IMR-90 (cell line): ENCODE data around the gene ABCC3. TPM values are rescaled to one million over a fixed set of nuclear protein-coding genes. Genes with fewer than 3 reads are reported as not detected.
A peak's percentile ranks its signal among the peaks of the same experiment; 100 is the strongest.
"Not testable (repeated sequence)": the region's sequence is repeated elsewhere in the genome, so short reads cannot be mapped to it uniquely, and the experiment has no call there.

Source experiments
- ATAC-seq: fragments of 200-7000 bp; cut with Tn5 transposase; 2 replicates; pipeline ENCODE4 v1.9.1; 2020; ENCODE audit warnings: low read depth, mild to moderate bottlenecking, moderate library complexity
- BruUV-seq: library from RNA; stranded (reverse); fragments of 400-500 nt; replicated peaks from 2 replicates; lab custom pipeline; 2021; lab: Mats Ljungman, UMichigan
- CTCF ChIA-PET: fragments of 300-600 bp; formaldehyde crosslinking; extraction: SDS; loops from one replicate; lab custom pipeline; 2021; ENCODE audit warnings: antibody characterized with exemption; lab: Yijun Ruan, JAX
- POLR2A ChIA-PET: fragments of 300-600 bp; sonication (Branson Sonifier 250); formaldehyde crosslinking; loops from one replicate; lab custom pipeline; 2022; ENCODE audit warnings: antibody characterized with exemption; ENCODE audit not compliant: unreplicated experiment; lab: Charles Lee
- DNase-seq: peaks from one replicate; pipeline ENCODE4 v3.0.0; 2013
- H2AFZ ChIP-seq: replicated peaks from 2 replicates; pipeline ENCODE3; 2013; ENCODE audit warnings: low read length, mild to moderate bottlenecking; ENCODE audit not compliant: poor library complexity
- H2AK5ac ChIP-seq: 2 replicates; pipeline ENCODE4 v1.6.1; 2013; ENCODE audit warnings: low read depth, low read length, inconsistent platforms
- H2AK9ac ChIP-seq: replicated peaks from 2 replicates; pipeline ENCODE3; 2013; ENCODE audit warnings: mild to moderate bottlenecking, low read depth, low read length, moderate library complexity; ENCODE audit not compliant: poor library complexity
- H2BK120ac ChIP-seq: 2 replicates; pipeline ENCODE4 v1.6.1; 2013; ENCODE audit warnings: low read depth, low read length, inconsistent platforms
- H2BK15ac ChIP-seq: 3 replicates; pipeline ENCODE4 v1.6.1; 2013; ENCODE audit warnings: low read depth, low read length, inconsistent platforms
- H2BK20ac ChIP-seq: 2 replicates; pipeline ENCODE4 v1.6.1; 2013; ENCODE audit warnings: low read depth, mild to moderate bottlenecking, inconsistent platforms, low read length, moderate library complexity
- H2BK5ac ChIP-seq: 2 replicates; pipeline ENCODE4 v1.6.1; 2013; ENCODE audit warnings: mild to moderate bottlenecking, low read depth, low read length, inconsistent platforms; ENCODE audit not compliant: poor library complexity, severe bottlenecking
- H3K14ac ChIP-seq: replicated peaks from 2 replicates; pipeline ENCODE4 v1.6.1; 2013; ENCODE audit warnings: low read depth, low read length, inconsistent platforms
- H3K18ac ChIP-seq: 2 replicates; pipeline ENCODE4 v1.6.1; 2013; ENCODE audit warnings: low read depth, low read length, control low read depth
- H3K23ac ChIP-seq: 2 replicates; pipeline ENCODE4 v1.6.1; 2013; ENCODE audit warnings: low read depth, low read length, inconsistent platforms
- H3K27ac ChIP-seq: 2 replicates; pipeline ENCODE4 v1.5.1; 2013; ENCODE audit warnings: mild to moderate bottlenecking, control low read depth, low read length; ENCODE audit not compliant: insufficient read depth
- H3K27me3 ChIP-seq: 2 replicates; pipeline ENCODE4 v1.6.1; 2013; ENCODE audit warnings: low read length; ENCODE audit not compliant: control insufficient read depth, insufficient read depth
- H3K36me3 ChIP-seq: 2 replicates; pipeline ENCODE4 v1.6.1; 2013; ENCODE audit warnings: low read length, mixed read lengths; ENCODE audit not compliant: control insufficient read depth, insufficient read depth
- H3K4ac ChIP-seq: 2 replicates; pipeline ENCODE4 v1.6.1; 2013; ENCODE audit warnings: low read depth, low read length, inconsistent platforms
- H3K4me1 ChIP-seq: 2 replicates; pipeline ENCODE4 v1.6.1; 2013; ENCODE audit warnings: low read length, mixed read lengths; ENCODE audit not compliant: control insufficient read depth, insufficient read depth
- H3K4me2 ChIP-seq: 2 replicates; pipeline ENCODE4 v1.6.1; 2013; ENCODE audit warnings: low read depth, mild to moderate bottlenecking, control low read depth, low read length, moderate library complexity
- H3K4me3 ChIP-seq: 2 replicates; pipeline ENCODE4 v1.5.1; 2013; ENCODE audit warnings: low read depth, mild to moderate bottlenecking, control low read depth, low read length, moderate library complexity; ENCODE audit not compliant: insufficient read depth
- H3K56ac ChIP-seq: 2 replicates; pipeline ENCODE4 v1.6.1; 2013; ENCODE audit warnings: low read length, inconsistent platforms; ENCODE audit not compliant: insufficient read depth; ENCODE audit errors: extremely low read depth
- H3K79me1 ChIP-seq, 2 experiments: 2 replicates each; pipeline ENCODE4 v1.6.1; 2013; ENCODE audit warnings: low read length in 2 of 2, inconsistent platforms in 1 of 2, low read depth in 1 of 2
- H3K9ac ChIP-seq: 2 replicates; pipeline ENCODE4 v1.6.1; 2013; ENCODE audit warnings: low read depth, low read length, control low read depth
- H3K9me1 ChIP-seq: 2 replicates; pipeline ENCODE4 v1.6.1; 2013; ENCODE audit warnings: low read length, inconsistent platforms; ENCODE audit not compliant: insufficient read depth
- H3K9me3 ChIP-seq: 2 replicates; pipeline ENCODE4 v1.6.1; 2013; ENCODE audit warnings: low read length; ENCODE audit not compliant: control insufficient read depth, insufficient read depth
- H4K20me1 ChIP-seq: 2 replicates; pipeline ENCODE4 v1.6.1; 2013; ENCODE audit warnings: low read length, inconsistent platforms; ENCODE audit not compliant: insufficient read depth
- H4K5ac ChIP-seq: 2 replicates; pipeline ENCODE4 v1.6.1; 2013; ENCODE audit warnings: mild to moderate bottlenecking, low read depth, low read length, control low read depth
- H4K8ac ChIP-seq, 2 experiments: 2 replicates each; pipeline ENCODE4 v1.6.1; 2013; ENCODE audit warnings: low read depth in 2 of 2, low read length in 2 of 2, control low read depth in 1 of 2, inconsistent platforms in 1 of 2
- H4K91ac ChIP-seq: 2 replicates; pipeline ENCODE4 v1.6.1; 2013; ENCODE audit warnings: low read depth, low read length, inconsistent platforms; ENCODE audit not compliant: insufficient read depth
- MAFK ChIP-seq: IDR thresholded peaks from 2 replicates; pipeline ENCODE4 v1.6.1; 2012; ENCODE audit warnings: low read depth, low read length, improper control_type of control experiment
- WGBS, 2 experiments: methylation state at CpG; one replicate each; pipeline versions ENCODE4 v1.1.5 to v1.1.7; 2013; ENCODE audit warnings: missing lambda C conversion rate in 2 of 2; ENCODE audit not compliant: insufficient read length in 1 of 2; ENCODE audit errors: extremely low coverage in 2 of 2; 5-methylcytosine and 5-hydroxymethylcytosine counted together
- dilution Hi-C: fragments of 300-500 bp; cut with HindIII; formaldehyde crosslinking; loops from one replicate; pipeline ENCODE4 v1.14.3; 2018; ENCODE audit warnings: low sequenced_read_pairs; ENCODE audit not compliant: unreplicated experiment
- in situ Hi-C: fragments of 300-500 bp; cut with MboI; formaldehyde crosslinking; loops from 3 replicates; pipeline ENCODE4 v1.14.3; 2019; ENCODE audit warnings: low sequenced_read_pairs, inconsistent platforms, mixed read lengths
- intact Hi-C: fragments of 100-400 bp; cut with micrococcal nuclease; formaldehyde crosslinking; loops from 2 replicates; pipeline ENCODE4 v1.10.0; 2022
- polyA plus RNA-seq, 3 experiments: library from polyadenylated mRNA; depleted of rRNA; stranded (reverse); fragments of >200 nt; gene quantifications; 2 replicates each; pipeline ENCODE4 v1.2.3, GENCODE V29; 2012; ENCODE audit warnings: low replicate concordance in 1 of 3
- total RNA-seq: library from RNA; depleted of rRNA; stranded (reverse); fragments of >200 nt; gene quantifications from 2 replicates; pipeline ENCODE4 v1.2.3, GENCODE V29; 2012

ABCC3 gene
- total and polyA plus RNA-seq, 2 of the 4 experiments (the other 2 are of a cell fraction) = 3.2 to 6.6 TPM

DNA sequence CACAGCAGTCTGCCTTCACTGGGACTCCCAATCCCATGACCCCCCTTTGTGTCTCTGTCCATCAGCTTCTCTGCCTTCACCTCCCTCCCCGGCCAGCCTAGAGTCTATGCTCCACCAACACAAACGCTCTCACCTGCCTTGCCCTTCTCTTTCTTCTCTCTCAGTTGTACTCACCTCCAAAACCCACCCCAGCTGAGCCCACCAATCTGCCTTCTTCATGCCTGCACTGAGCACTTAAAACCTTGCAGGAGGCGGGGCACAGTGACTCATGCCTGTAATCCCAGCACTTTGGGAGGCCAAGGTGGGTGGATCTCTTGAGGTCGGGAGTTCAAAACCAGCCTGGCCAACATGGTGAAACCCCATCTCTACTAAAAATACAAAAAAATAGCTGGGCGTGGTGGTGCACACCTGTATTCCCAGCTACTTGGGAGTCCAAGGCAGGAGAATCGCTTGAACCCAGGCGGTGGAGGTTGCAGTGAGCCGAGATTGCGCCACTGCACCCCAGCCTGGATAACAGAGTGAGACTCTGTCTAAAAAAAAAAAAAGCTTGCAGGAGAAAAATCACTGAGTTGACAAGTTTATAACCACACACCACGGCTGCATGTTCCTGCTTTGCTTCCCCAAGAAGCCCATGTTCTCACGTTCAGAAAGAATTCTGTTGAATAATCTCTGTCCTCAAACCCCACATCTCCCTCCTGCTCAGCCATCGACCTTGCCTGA, 46.0 kb downstream of the ABCC3 start:
- Histone ChIP-seq H2BK20ac (peak overlapping the region; percentile 84), H3K4me2 (peak overlapping the region; percentile 32; the same call in 1 of the 2 replicates), H3K9me1 (peaks cover 12% of the 10 kb centered on the region), H2AK5ac (peak overlapping the region; percentile 65; the same call in 1 of the 2 replicates), H2BK15ac (peak overlapping the region; percentile 94; the same call in 1 of the 3 replicates), H3K27ac (peak overlapping the region; percentile 44; the same call in 1 of the 2 replicates), H4K91ac (peak overlapping the region; percentile 83), H4K5ac (peak overlapping the region; percentile 80), H2AK9ac (peak overlapping the region; percentile 83), H2AFZ (peak overlapping the region; percentile 94), H2BK120ac (peak overlapping the region; percentile 90), H3K4ac (peak overlapping the region; percentile 91), H4K8ac (peak overlapping the region; percentile 43 to 97; a peak in 3 of 4 replicates), H3K56ac (0 out of 2 replicates have a peak overlapping the region, but pooled peaks have one; percentile 43), H3K9ac (peak overlapping the region; percentile 56), H2BK5ac (peak overlapping the region; percentile 43), H3K18ac (peak overlapping the region; percentile 44; the same call in 1 of the 2 replicates), H3K14ac (peak overlapping the region; percentile 93)
- H3K36me3 ChIP-seq, intact Hi-C loops, DNase-seq, H3K27me3 ChIP-seq, dilution Hi-C loops, H3K79me1 ChIP-seq, H3K4me1 ChIP-seq, H3K9me3 ChIP-seq, BruUV-seq, H4K20me1 ChIP-seq, H3K4me3 ChIP-seq, POLR2A ChIA-PET, H3K23ac ChIP-seq, in situ Hi-C loops: not testable (repeated sequence)
- CTCF ChIA-PET = interaction anchor here (0.8 kb wide), 1 partner anchor 14 kb away, joined by 3 read pairs; no protein-coding TSS in a partner anchor
- peak; percentile 36 for TF ChIP-seq MAFK
- 36% methylated on average over 4 of the region's 12 CpGs; no CpG with 5 or more reads in 1 of the 2 experiments for WGBS, 2 experiments
- ATAC-seq = peak; percentile 25
